Myocyte (in vitro differentiated cells): ENCODE measurements around the gene A3GALT2. TPM values are rescaled to one million over a fixed set of nuclear protein-coding genes. Genes with fewer than 3 reads are reported as not detected.
A peak's percentile ranks its signal among the peaks of the same experiment; 100 is the strongest.

ENCODE experiments used
- DNase-seq: peaks from one replicate; pipeline ENCODE4 v3.0.0-alpha.2; 2012; ENCODE audit warnings: low read depth
- polyA plus RNA-seq: library from polyadenylated mRNA; unstranded; fragments of >200 nt; gene quantifications from one replicate; pipeline ENCODE4 v1.2.1, GENCODE V29; 2012; ENCODE audit warnings: missing spikeins
- total RNA-seq: library from RNA; depleted of rRNA; stranded (reverse); fragments of >200 nt; gene quantifications from 2 replicates; pipeline ENCODE4 v1.2.3, GENCODE V29; 2014

The A3GALT2 gene
- 0.32 TPM in 1 of 2 replicates, not detected in the other for total RNA-seq
- polyA plus RNA-seq, result not detected

DNA sequence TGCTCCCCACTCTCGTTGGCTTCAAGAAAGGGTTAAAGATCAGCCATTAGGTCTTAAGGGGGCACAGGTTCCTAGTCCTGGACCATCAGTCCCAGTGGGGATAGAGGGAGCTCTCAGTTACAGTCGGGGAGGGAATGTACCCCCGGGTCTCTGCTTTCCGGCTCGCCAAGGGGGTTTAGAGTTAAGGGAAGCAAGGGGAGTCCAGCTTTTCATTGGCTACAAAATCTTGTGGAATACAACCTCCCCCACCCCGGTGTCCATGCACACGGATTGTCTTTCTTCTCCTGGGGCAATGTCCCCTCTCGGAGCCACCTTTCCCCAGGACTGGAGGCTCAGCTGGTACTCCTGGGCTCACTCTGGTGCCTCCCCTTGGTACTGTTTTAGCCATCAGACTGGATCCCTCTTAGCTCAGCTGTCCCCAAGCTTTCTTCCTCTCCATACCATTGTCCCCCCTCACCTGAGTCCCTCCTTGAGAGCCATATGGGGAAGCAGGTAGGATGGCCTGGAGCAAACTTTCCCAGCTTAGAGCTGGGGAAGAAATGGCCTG is at the start of gene A3GALT2:
Gene A3GALT2 (minus strand): TSS at position 480 of the 547 bp plus-strand sequence. CDS start 0 bp downstream, at position 480.
- no peak for DNase-seq

DNA sequence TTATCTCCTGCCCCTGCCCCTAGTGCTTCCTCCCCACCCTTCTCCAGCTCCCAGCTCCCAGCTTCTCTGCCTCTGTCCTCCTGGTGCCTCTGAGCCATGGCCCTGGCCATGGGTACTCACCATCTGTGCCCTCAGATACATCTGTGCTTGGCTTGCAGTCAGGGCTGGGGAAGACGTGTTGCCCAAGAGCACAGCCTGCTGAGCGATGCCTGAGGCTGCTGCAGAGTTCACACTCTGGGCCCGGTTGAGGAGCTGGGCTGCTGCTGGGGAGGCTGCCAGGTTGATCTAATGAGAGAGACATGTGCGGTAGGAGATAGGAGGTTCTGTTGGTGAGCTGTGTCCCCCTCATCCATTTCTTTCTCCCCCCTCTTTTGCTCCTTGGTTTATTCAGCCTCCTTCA is 49.4 kb upstream of the A3GALT2 start:
- DNase-seq, result peak; percentile 71

DNA sequence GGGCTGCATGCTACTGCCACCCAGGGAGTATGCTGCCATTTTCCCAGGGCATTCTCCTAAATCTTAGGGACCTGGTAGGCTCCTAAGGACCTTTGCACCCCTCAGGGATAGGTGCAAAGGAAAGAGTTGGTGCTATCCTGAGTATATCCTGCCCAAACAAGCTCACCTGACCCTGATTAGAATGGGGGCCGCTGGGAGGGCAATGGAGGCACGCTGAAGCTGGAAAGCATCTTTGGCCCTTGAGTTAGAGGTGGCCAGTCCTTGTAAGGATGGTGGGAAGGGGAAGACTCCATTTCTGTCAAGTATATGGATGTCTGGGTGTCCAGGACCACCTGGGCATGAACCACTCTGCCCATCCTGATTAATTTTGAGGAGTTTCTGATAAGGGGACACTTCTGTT is 48.9 kb upstream of the A3GALT2 start:
- DNase-seq, result no peak

DNA sequence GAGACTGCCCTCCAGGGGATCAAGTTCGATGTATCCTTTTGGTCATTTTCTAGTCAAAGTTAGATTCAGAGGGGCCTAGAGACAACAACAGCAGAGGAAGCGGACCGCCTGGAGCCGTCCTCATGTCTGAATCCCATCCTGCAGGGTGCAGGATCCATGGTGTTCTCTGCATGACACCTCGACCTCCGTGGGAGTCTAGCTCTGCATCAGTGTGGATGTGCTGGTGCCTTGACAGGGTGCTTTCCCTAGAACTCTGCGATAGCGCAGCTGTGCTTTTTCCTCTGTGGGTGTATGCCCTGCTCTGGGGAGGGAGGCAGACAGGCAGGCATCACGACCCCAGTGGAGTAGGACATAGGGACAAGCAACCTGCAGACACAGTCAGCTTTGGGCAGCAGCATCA is 48.2 kb upstream of the A3GALT2 start:
- no peak for DNase-seq

DNA sequence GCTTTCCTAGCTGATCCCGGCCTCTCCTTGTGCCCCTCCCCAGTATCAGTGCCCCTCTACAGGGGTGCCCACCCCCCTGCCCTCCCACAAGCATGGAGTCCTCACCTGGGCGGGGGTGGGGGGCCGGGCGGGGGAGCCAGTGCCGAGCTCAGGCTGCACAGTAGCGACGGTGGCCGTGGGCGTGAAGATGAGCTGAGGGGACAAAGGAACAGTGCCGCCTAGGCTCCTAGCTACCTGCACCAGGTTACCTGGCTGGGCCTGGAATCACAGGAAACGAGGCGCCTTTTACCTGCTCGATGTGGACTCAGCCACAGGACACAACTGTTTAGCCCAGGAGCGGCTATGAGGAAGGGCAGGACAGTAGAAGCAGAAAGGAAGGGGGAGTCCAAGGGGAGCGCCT is 47.5 kb upstream of the A3GALT2 start:
- DNase-seq, result no peak

DNA sequence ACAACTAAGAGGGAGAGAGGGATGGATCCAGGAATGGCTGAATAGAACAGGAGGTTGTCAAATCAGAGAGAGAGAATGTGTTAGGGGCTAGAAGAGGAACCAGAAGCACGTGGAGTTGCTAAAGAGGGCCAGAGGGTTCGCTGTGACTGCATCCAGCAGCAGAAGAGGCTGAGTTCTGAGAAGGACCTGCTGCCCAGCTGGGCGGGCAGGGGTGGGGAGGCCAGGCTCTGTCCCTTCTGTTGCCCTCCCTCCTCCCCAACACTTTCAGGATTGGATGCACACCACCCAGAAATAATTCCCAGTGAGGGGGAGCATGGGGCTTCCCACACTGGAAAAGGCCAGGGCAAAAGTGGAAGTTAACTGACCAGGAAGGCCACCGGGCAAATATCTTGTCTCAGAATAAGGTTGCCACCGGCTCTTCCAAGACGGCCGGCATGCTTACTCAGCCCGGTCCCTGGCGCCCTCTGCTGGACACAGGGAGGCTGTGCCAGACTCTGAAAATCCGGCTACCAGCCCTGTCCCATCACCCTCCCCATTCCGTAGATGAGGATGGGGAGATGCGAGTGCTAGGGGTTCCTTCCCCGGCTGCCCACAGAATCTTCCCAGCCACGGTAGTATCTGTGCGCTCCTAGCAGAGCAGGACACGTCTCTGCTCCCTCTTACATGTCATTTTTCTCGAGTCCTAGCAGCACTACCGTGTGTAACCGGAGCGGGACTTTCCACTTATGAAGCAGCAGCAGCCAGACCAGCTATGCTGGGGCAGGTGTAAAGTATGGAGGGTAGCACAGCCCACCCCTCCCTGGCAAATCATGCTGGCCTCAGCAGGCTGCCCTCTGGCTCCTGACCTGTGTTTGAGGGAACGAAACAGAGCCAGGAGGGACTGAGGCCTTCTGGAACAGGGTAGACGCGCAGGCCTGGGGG is 46.8 kb upstream of the A3GALT2 start:
- DNase-seq, result peak; percentile 89

DNA sequence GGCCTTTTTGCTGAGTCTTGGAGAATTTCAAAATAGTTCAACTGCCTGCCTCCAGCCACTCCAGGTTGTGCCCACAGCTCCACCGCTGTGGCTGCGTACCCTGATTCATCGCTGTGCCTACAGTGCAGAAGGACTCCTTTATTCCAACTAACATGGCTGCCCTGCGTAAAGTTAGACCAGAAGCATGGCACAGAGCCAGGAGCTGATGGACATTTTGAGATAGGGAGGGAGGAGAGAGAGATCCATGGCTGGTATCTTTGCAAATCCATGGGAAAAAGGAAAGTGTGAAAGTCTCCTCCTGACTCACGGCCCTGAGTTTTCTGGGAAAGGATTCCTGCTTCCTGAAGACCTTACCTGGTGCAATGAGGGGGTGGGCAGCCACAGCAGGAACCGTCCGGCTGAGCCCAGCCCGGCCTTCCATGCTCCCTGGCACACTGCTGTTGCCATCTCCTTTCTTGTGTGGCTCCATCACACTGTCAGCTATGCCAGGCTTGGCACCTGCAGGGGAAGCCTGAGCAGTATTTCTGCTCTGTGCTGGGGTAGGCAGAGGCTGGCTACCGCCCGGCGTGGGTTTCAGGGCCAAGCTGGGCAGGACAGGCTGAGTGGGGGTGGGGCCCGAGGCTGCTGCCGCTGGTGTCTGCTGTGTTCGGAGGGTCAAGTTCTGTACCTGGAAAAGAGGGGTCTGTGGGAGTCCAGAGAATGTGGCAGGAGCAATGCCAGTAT is 46.0 kb upstream of the A3GALT2 start:
- DNase-seq, result no peak

DNA sequence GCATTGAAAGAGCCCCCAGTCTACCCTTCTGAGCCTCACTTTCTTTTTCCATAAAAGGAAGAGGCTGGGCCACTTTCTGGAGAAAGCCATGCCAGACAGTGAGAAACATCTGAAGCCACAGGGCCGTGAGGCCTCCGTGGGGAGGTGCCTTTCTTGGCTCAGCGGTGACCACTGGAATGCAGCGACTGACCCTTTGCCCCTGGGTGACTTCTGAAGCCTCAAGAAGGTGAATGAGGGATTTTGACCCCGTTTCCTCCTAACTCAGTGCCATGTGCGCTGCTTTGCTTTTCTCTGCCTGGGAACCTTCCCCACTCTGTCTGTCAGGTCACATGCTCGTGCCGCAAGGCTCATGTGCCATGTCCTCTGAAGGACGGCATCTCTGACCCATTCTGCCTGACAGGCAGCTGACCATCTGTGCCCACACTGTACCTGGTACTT is 44.7 kb upstream of the A3GALT2 start:
- DNase-seq, result peak; percentile 79

DNA sequence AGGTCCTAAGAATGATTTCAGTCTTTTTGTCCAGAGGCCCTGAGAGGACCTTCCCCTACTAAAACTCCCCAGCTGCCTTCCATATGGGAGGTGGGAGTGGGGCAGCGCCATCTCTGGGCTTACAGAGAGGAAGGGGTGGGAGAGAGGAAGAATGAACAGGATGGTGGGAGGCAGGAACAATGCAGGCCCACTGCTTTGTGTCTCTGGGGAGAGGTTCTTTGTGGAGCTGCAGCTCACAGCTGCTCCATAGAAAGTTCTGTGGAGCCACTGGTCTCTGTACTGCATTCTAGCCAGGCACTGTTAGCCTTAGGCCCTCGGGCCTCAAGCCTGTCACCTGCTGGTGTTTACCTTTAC is 43.6 kb upstream of the A3GALT2 start:
- DNase-seq, result peak; percentile 51

DNA sequence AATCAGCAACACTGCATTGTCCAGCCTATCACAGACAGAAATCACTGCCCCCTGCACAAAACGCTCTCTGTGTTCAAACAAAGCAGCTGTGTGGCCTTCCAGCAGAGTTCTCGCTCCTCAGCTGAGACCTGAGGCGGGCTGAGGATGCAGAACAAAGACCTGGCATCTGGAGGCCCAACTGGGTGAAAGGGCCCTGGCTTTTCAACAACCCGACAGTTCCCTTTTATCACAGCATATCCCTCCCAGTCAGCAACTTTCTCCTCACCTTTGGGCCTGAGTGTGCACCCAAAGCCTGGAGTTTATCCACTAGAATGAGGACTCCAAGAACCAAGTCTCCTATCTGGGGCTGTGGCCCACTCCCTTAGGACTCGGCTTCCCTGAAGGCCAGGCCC is 42.6 kb upstream of the A3GALT2 start:
- no peak for DNase-seq

DNA sequence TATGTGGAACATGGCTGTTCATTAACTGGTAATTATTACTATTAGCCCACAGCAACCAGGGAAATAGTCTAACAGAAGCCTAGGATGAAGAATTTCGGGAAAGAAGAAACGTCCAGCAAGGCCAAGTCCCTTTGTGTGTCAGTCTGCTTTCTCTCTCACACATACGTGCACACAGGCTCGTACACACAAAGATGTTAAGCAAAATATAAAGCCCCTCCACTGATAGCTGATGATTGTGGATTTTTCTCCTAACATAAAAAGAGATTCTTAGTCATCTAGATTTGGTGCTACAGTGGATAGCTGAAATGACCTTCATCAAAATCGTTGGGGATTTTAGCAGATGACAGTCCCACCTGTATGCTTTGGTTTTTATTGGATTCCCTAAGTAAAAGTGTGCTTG is 42.1 kb upstream of the A3GALT2 start:
- DNase-seq, result no peak

DNA sequence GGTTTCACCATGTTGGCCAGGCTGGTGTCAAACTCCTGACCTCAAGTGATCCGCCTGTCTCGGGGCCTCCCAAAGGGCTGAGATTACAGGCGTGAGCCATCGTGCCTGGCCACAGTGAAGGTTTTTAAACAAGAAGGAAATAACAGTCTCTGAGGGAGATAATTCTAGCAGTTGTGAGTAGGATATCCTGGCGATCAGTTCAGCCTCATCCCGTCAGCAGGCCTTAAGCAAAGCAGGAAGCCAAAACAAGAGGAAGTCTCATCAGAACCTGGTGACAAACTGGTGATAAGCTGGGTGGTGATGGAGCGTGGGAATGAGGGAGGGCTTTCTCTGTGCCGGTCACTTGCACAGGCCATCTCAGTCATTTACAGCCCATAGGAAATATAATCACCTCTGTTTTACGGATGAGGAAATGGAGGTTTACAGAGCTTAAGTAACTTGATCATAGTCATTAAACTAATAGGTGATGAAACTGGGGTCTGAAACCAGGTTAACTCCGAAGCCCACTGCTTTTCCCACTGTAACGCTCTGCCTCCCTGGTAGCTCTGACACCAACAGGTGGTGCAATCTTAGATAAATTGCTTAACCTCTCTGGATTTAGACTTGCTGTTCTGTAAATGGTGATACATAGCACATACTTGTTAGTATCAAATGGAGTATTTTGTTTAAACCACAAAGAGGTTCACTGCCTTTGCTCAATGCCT is 40.8 kb upstream of the A3GALT2 start:
- DNase-seq, result no peak

DNA sequence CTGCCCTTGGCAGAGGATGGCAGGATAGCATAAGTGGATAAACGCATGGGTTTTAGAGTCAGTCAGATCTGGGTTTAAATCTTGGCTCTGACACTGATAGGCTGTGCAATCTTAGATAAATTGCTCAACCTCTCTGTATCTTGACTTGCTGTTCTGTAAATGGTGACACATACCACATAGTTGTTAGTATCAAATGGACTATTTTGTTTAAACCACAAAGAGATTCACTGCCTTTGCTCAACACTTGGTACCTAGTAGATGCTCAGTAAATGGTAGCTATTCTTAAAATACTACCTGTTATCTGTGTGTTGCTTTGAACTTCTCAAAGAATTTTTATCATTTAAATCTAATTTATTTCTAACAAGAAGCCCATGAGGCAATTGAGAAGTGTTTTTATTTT is 39.5 kb upstream of the A3GALT2 start:
- no peak for DNase-seq

DNA sequence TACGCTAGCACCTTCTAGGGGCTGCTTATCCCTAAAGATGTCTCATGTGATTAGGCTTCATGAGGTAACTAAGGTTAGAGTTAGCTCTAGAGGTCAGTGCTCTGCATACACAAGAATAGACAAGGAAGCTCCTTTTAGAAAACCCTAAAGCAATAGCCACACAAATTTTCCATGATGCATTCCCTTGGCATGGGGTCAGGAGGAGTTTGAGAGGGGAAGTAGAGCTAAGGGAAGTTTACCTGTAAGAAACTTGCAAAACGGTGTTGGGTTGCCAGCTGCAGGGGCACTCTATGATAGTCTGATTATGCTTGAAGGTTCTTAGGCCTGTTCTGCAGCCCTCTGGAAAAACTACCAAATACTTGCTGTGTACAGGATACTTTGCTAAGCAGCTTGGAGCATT is 39.0 kb upstream of the A3GALT2 start:
- DNase-seq, result no peak

DNA sequence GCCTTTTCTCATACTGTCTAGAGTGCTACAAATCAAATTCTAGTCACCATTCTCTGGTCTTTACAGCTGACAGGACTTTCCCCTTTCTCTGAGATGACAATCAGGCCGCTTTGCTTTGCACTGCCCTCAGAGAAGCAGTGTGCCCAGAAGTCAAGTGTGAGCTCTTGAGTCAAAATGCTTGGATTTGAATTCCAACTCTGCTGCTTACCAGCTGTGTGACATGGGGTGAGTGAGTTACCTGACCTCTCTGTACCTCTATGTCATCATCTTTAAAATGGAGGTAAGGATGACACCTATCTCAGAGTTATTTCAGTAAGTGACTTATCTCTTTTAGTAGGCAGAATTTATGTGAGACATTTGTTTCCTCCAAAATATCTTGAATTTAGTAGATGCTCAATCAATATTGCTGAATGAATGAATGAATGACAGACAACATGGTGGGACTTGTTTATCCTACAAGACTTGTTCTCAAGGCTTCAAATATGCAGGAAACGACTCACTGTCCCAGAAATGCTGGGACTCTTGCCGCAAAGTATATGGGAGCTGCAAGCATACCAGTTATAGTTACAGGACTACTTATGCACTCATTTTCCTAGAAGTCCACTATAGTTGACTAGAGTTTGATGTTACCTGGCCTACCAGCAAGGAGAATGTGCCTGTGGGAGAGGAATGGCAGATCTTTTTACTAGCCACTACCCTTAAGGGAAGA is 38.1 kb upstream of the A3GALT2 start:
- DNase-seq, result no peak

DNA sequence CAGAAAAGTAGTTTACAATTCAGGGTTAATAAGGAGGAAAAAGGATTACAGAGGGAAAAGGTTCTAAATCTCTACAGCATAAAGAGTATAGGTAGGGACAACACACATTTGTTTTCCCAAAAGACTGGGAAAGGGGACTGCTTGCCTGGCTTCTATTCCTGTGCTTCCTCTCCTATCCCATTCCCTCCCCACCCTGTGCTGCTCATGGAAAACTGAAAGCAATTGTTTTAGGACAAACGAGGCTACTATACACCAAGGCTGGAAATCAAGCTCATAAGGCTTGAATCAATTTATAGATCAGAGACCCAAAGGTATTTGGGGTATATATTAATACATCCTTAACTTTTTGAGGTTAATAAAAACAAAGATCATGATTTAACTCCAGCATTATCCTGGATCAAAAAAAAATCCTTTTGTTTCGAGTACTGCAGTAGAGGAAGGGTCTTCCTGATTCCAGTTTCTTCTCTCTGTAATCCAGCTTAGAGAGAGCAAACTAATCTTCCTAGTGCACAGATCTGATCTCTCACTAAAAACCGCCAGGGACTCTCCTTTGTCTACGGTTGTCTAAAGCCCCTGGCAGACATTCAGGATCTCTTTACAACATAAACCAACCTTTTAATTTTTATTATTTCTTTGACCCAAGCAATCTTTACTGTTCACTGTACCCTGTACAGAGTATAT is 37.4 kb upstream of the A3GALT2 start:
- no peak for DNase-seq

DNA sequence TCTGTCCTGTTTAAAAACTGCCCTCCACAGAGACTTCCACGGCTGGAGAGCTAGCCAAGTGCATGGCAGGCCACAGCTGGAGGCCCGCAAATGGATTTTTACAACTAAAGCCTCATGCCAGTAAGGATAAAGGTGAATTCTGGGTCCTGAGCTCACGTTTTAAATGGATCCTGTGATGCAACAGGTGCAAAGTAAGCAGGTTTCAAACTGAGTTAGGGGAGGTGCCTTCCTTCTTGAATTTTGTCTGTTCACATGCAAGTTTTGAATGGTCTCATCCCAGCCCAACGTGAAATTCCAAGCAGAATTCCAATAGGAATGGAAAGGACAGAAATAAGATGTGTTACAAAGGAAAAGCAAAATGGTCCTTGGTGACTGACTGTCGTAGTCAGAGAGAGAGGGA is 36.2 kb upstream of the A3GALT2 start:
- DNase-seq, result no peak

DNA sequence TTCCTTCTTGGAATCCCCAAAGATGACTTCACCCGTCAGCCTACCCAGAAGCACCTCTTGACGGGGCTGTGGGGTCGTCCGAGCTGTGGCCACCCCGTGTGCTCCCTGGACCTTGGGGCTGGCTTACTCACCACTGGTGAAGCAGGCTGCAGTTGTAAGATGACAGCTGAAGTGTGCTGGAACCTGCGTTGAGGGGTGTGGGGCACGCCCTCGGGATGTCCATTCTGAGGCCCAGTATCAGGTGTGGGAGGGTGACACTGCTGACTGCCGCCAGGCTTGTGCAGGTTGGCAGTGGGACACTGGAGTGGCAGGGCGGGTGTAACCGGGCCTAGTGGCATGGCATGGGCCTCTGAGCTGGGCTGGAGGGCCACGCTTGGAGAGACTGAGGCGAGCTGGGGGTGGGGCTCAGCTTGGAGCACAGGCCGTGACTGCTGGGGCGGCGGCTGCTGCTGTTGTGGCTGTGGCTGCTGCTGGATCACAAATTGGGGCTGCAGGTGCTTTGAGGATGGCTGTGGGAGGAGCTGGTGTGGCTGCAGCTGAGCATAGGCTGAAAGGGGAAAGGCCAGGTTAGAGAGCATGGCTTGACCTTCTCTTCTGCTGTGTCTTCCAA is 33.9 kb upstream of the A3GALT2 start:
- DNase-seq, result no peak

DNA sequence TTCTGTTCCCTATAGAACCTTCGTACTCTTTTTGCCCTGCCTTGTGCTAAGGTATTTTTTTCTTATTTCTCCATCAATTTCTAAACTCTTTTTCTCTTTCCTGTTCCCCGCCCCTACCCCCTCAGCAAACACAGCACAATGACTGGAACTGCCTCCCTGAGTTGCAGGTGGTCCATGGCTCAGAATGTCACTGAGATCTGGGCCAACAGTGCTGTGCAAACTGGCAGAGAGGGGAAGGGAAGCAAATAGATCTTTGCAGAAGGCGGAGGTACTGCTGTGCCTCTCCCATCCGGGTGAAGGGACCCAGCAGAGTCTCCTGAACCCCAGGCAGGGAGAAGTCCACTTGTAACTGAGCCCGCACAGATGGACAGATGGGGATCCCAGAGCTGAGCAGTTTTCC is 32.6 kb upstream of the A3GALT2 start:
- DNase-seq, result no peak

DNA sequence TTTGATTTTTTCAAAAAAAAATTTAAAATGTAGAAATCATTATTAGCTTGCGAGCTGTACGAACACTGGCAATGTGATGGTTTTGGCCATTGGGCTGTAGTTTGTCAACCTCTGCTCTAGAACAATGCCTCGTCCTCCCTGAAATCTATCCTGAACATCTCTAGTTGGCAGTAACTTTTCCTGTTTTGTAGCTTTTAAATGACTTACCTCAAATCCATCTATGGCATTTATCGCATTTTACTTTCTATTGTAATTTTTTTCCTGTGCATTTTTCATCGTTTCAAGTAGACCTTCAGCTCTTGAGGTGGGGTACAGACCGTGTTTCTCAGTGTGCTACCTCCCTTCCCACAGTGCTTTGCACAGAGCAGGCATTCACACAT is 30.4 kb upstream of the A3GALT2 start:
- no peak for DNase-seq
